HK-2 (cell line): Measurements from ENCODE around the gene GPC3.

ENCODE experiments used
- DNase-seq: peaks from one replicate; pipeline ENCODE4 v3.0.0-alpha.2; 2018; ENCODE audit not compliant: unreplicated experiment

GPC3 gene

GRCh38 chrX:133513123-133513522, 472.3 kb downstream of the GPC3 start:
- DNase-seq = no peak

- DNase-seq = no peak
Observed at GRCh38 chrX:133511041-133511440, 474.4 kb downstream of the GPC3 start.

- DNase-seq = no peak
Observed at GRCh38 chrX:133497356-133497755, 488.0 kb downstream of the GPC3 start.

- DNase-seq = no peak
Observed at GRCh38 chrX:133495464-133496391, 489.7 kb downstream of the GPC3 start.

GRCh38 chrX:133493366-133493765, 492.0 kb downstream of the GPC3 start:
- no peak for DNase-seq

- DNase-seq = no peak
Observed at GRCh38 chrX:133490955-133491354, 494.4 kb downstream of the GPC3 start.
